HCT116 (cell line): Measurements from ENCODE around the gene AUTS2.

Experiments
- EZH2 ChIP-seq: fragments of 200-600 bp; sonication (generic); IDR thresholded peaks from 2 replicates; pipeline ENCODE4 v1.6.1; 2017; ENCODE audit warnings: antibody characterized with exemption, mixed run types
- EZH2phosphoT487 ChIP-seq: fragments of 200-600 bp; IDR thresholded peaks from 2 replicates; pipeline ENCODE4 v1.6.1; 2018; ENCODE audit warnings: antibody characterized with exemption, borderline replicate concordance
- POLR2AphosphoS5 ChIP-seq: IDR thresholded peaks from 2 replicates; pipeline ENCODE4 v1.6.1; 2011; ENCODE audit warnings: mild to moderate bottlenecking, low read depth, low read length, moderate library complexity
- RAD21 ChIP-seq: IDR thresholded peaks from 2 replicates; pipeline ENCODE4 v1.6.1; 2012; ENCODE audit warnings: low read depth, mild to moderate bottlenecking
- SIN3A ChIP-seq: IDR thresholded peaks from 2 replicates; pipeline ENCODE4 v1.6.1; 2012; ENCODE audit warnings: low read depth

- TF ChIP-seq EZH2phosphoT487 (no peak), SIN3A (no peak), EZH2 (no peak), RAD21 (no peak), POLR2AphosphoS5 (no peak)
Observed at GRCh38 chr7:70312336-70312735, 714.1 kb downstream of the AUTS2 start.
